B cell (primary cell): ENCODE measurements around the gene CCL7. TPM values are rescaled to one million over a fixed set of nuclear protein-coding genes. Genes with fewer than 3 reads are reported as not detected.

Experiments used
- ATAC-seq: fragments of 200-7000 bp; cut with Tn5 transposase; one replicate; pipeline ENCODE4 v1.10.0; 2021; ENCODE audit warnings: low read depth, mild to moderate bottlenecking, moderate number of reproducible peaks, moderate library complexity
- CTCF ChIA-PET: fragments of 350-600 bp; sonication (Branson Sonifier 250); formaldehyde crosslinking; loops from one replicate; lab custom pipeline; 2021; ENCODE audit warnings: antibody characterized with exemption, inconsistent platforms; lab: Charles Lee
- POLR2A ChIA-PET: fragments of 350-600 bp; sonication (Branson Sonifier 250); formaldehyde crosslinking; loops from one replicate; lab custom pipeline; 2021; ENCODE audit warnings: antibody characterized with exemption; lab: Charles Lee
- DNase-seq: peaks from one replicate; pipeline ENCODE4 v3.0.0; 2013
- H2AFZ ChIP-seq: 2 replicates; pipeline ENCODE4 v1.6.1; 2012; ENCODE audit warnings: mild to moderate bottlenecking, low read depth, low read length; ENCODE audit not compliant: insufficient read depth, poor library complexity, severe bottlenecking
- H3K27ac ChIP-seq, 2 donors: 1 replicate in 1 of 2; 2 replicates in 1 of 2; pipeline ENCODE4 v1.5.1; 2012 to 2013; ENCODE audit warnings: low read length in 2 of 2, mild to moderate bottlenecking in 2 of 2, moderate library complexity in 1 of 2
- H3K27me3 ChIP-seq, 4 experiments: fragments of 200-600 bp in 1 of 4; sonication (generic) in 1 of 4; replicated peaks in 1 of 4; 1 replicate in 2 of 4; 2 replicates in 2 of 4; pipeline versions ENCODE4 v1.6.1 to v1.7.0; 2013 to 2016; ENCODE audit warnings: low read length in 3 of 4, mild to moderate bottlenecking in 2 of 4, mixed read lengths in 1 of 4, moderate library complexity in 1 of 4; ENCODE audit not compliant: insufficient read depth in 4 of 4, control insufficient read depth in 3 of 4; ENCODE audit errors: control extremely low read depth in 1 of 4
- H3K36me3 ChIP-seq, 2 experiments: replicated peaks in 1 of 2; 1 replicate in 1 of 2; 2 replicates in 1 of 2; pipeline versions ENCODE4 v1.6.1 to v1.7.1; 2013; ENCODE audit warnings: low read length in 1 of 2; ENCODE audit not compliant: insufficient read depth in 2 of 2, control insufficient read depth in 1 of 2; ENCODE audit errors: control extremely low read depth in 1 of 2, extremely low read depth in 1 of 2
- H3K4me1 ChIP-seq, 2 donors: fragments of 200-600 bp in 1 of 2; sonication (generic) in 1 of 2; 1 replicate in 1 of 2; 2 replicates in 1 of 2; pipeline versions ENCODE4 v1.5.1 to v1.6.1; 2013 to 2017; ENCODE audit warnings: low read length in 2 of 2; ENCODE audit not compliant: control insufficient read depth in 2 of 2, insufficient read depth in 2 of 2
- H3K4me2 ChIP-seq: replicated peaks from 2 replicates; pipeline ENCODE3; 2012; ENCODE audit warnings: mild to moderate bottlenecking, low read depth, low read length; ENCODE audit not compliant: poor library complexity, severe bottlenecking
- H3K4me3 ChIP-seq, 5 experiments: fragments of 200-600 bp in 1 of 5; sonication (generic) in 1 of 5; 1 replicate in 3 of 5; 2 replicates in 2 of 5; pipeline versions ENCODE4 v1.5.1 to v1.7.0; 2011 to 2016; ENCODE audit warnings: low read length in 4 of 5, mild to moderate bottlenecking in 4 of 5, low read depth in 2 of 5, control low read depth in 1 of 5, moderate library complexity in 1 of 5; ENCODE audit not compliant: insufficient read depth in 1 of 5; ENCODE audit errors: control extremely low read depth in 1 of 5, extremely low read depth in 1 of 5
- H3K79me2 ChIP-seq: fragments of 200-600 bp; sonication (generic); one replicate; pipeline ENCODE4 v1.6.0; 2016; ENCODE audit warnings: low read length; ENCODE audit not compliant: control insufficient read depth, insufficient read depth
- H3K9ac ChIP-seq: fragments of 200-600 bp; sonication (generic); 2 replicates; pipeline ENCODE4 v1.6.1; 2017; ENCODE audit warnings: mild to moderate bottlenecking, low read length, moderate library complexity
- H3K9me3 ChIP-seq, 3 donors: one replicate each; pipeline versions ENCODE4 v1.6.1 to v1.7.1; 2013; ENCODE audit warnings: low read length in 2 of 3; ENCODE audit not compliant: control insufficient read depth in 2 of 3, insufficient read depth in 1 of 3; ENCODE audit errors: control extremely low read depth in 1 of 3
- H4K20me1 ChIP-seq: 2 replicates; pipeline ENCODE4 v1.6.0; 2012; ENCODE audit warnings: mild to moderate bottlenecking, low read length; ENCODE audit not compliant: insufficient read depth, control insufficient read depth, poor library complexity, severe bottlenecking
- H3K27ac Mint-ChIP-seq: one replicate; pipeline ENCODE4 v1.8.0; 2021; ENCODE audit warnings: mixed read lengths
- H3K27me3 Mint-ChIP-seq: one replicate; pipeline ENCODE4 v1.8.0; 2021; ENCODE audit warnings: mixed read lengths
- H3K4me1 Mint-ChIP-seq: one replicate; pipeline ENCODE4 v1.8.0; 2021; ENCODE audit warnings: mixed read lengths
- H3K4me3 Mint-ChIP-seq: one replicate; pipeline ENCODE4 v1.8.0; 2021; ENCODE audit warnings: mixed read lengths
- H3K9me3 Mint-ChIP-seq: one replicate; pipeline ENCODE4 v1.8.0; 2022; ENCODE audit warnings: mixed read lengths; ENCODE audit not compliant: insufficient read depth
- EZH2 ChIP-seq: IDR thresholded peaks from 2 replicates; pipeline ENCODE4 v1.6.1; 2012; ENCODE audit warnings: borderline replicate concordance, low read depth, mild to moderate bottlenecking, moderate library complexity, low read length; ENCODE audit not compliant: insufficient read depth, poor library complexity, severe bottlenecking
- WGBS: methylation state at CpG from one replicate; pipeline ENCODE4 v1.1.5; 2013; ENCODE audit warnings: missing lambda C conversion rate; ENCODE audit not compliant: insufficient coverage; 5-methylcytosine and 5-hydroxymethylcytosine counted together
- intact Hi-C: fragments of 100-400 bp; cut with micrococcal nuclease; formaldehyde crosslinking; loops from one replicate; pipeline ENCODE4 v1.10.0; 2022
- polyA plus RNA-seq: library from polyadenylated mRNA; depleted of rRNA; stranded (reverse); fragments of >200 nt; gene quantifications from 2 replicates; pipeline ENCODE4 v1.2.3, GENCODE V29; 2012
- total RNA-seq, 2 donors: library from RNA; stranded (reverse); fragments of 120-200 nt in 1 of 2; gene quantifications; 1 replicate in 1 of 2; 2 replicates in 1 of 2; pipeline versions ENCODE4 v1.2.3 to v1.2.4, GENCODE V29; 2013 to 2022
- TF ChIP-seq, protein P1 (sequence below): fragments of 200-600 bp; IDR thresholded peaks from one replicate; pipeline ENCODE4 v1.8.0; 2022; ENCODE audit warnings: antibody characterized with exemption, mild to moderate bottlenecking

Gene CCL7
- total and polyA plus RNA-seq, 2 donors (not counting 1 experiment from before 2014, with no cell fraction given), result not detected

DNA sequence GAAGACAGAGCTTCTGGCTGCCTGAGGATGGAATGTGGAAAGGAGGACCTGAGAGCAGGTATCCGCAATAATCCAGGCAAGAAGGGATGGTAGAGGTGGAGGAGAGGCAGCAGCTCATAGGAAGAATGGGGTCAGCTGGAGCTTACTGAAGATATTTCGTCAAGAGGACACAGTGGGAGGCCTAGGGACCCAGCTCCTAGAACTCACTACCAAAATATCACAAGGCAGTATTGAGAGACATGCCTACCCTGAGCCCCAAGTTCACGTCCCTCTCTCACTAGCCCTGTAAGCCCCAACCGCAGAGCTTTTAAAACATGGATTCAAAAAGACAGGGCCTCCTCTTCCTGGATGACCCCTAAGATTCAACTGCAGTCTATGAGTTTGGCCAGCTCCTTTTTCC, 35.0 kb downstream of the CCL7 start:
- ChIA-PET POLR2A (no interaction called here), CTCF (no interaction called here)
- H3K9me3 ChIP-seq, result no peaks in the 10 kb centered on the region
- Mint-ChIP-seq H3K4me1 (peaks cover 3% of the 10 kb centered on the region), H3K27me3 (peaks cover 49% of the 10 kb centered on the region), H3K4me3 (no peak overlapping the region), H3K27ac (no peak overlapping the region), H3K9me3 (no peaks in the 10 kb centered on the region)
- no peak overlapping the region for H3K4me2 ChIP-seq
- WGBS, result 95% methylated on average over 4 of the region's 4 CpGs
- ATAC-seq (no peak), DNase-seq (no peak)
- H3K27ac ChIP-seq, result no peak overlapping the region
- no peak for TF ChIP-seq EZH2
- TF ChIP-seq, protein P1, sequence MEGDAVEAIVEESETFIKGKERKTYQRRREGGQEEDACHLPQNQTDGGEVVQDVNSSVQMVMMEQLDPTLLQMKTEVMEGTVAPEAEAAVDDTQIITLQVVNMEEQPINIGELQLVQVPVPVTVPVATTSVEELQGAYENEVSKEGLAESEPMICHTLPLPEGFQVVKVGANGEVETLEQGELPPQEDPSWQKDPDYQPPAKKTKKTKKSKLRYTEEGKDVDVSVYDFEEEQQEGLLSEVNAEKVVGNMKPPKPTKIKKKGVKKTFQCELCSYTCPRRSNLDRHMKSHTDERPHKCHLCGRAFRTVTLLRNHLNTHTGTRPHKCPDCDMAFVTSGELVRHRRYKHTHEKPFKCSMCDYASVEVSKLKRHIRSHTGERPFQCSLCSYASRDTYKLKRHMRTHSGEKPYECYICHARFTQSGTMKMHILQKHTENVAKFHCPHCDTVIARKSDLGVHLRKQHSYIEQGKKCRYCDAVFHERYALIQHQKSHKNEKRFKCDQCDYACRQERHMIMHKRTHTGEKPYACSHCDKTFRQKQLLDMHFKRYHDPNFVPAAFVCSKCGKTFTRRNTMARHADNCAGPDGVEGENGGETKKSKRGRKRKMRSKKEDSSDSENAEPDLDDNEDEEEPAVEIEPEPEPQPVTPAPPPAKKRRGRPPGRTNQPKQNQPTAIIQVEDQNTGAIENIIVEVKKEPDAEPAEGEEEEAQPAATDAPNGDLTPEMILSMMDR, result no peak
- H3K27me3 ChIP-seq, result peaks cover 0 to 13% (median 5%) of the 10 kb centered on the region in 4 experiments
- peaks cover under 1 to 2% of the 10 kb centered on the region in 2 donors for H3K4me1 ChIP-seq
- H3K36me3 ChIP-seq, result no peaks in the 10 kb centered on the region
- no peak overlapping the region for H2AFZ ChIP-seq
- no peak overlapping the region for H3K9ac ChIP-seq
- no peaks in the 10 kb centered on the region for H3K79me2 ChIP-seq
- intact Hi-C loops, result no loop called here
- H4K20me1 ChIP-seq, result no peaks in the 10 kb centered on the region
- no peak overlapping the region for H3K4me3 ChIP-seq

DNA sequence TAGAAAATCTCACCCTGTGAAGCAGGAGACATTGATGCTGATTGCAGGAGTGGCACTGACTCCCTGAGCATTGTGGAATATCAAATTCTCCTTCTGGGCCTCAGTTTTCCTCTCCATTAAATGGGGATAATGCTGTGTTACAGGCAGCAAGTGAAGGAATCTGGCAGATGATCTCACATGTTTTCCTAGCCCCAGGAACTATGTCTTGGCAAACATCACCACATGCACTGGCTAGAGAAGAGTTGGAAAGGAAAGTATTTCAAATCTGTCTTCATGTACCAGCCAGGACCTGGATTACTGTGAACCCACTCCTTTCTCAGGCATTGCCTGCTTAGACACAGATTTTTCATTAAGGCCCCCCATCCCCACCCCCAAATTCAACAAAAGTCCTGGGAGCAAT, 35.6 kb downstream of the CCL7 start:
- no peak overlapping the region for H3K9ac ChIP-seq
- H3K9me3 ChIP-seq, result no peaks in the 10 kb centered on the region
- no peak overlapping the region for H3K4me3 ChIP-seq
- no peak overlapping the region for H3K27ac ChIP-seq
- no peaks in the 10 kb centered on the region for H4K20me1 ChIP-seq
- Mint-ChIP-seq H3K27me3 (peaks cover 47% of the 10 kb centered on the region), H3K4me1 (no peaks in the 10 kb centered on the region), H3K9me3 (no peaks in the 10 kb centered on the region), H3K4me3 (no peak overlapping the region), H3K27ac (no peak overlapping the region)
- H3K36me3 ChIP-seq, result no peaks in the 10 kb centered on the region
- H2AFZ ChIP-seq, result no peak overlapping the region
- ATAC-seq (no peak), DNase-seq (no peak)
- intact Hi-C loops, result no loop called here
- no peaks in the 10 kb centered on the region for H3K79me2 ChIP-seq
- peaks cover 0 to 13% (median 5%) of the 10 kb centered on the region in 4 experiments for H3K27me3 ChIP-seq
- H3K4me1 ChIP-seq, result no peaks in the 10 kb centered on the region
- TF ChIP-seq, protein P1, result no peak
- TF ChIP-seq EZH2, result no peak
- CTCF ChIA-PET, result no interaction called here
- POLR2A ChIA-PET, result no interaction called here
- H3K4me2 ChIP-seq, result no peak overlapping the region
